ENCODE results near the gene SPAG5.

SPAG5 gene

DNA sequence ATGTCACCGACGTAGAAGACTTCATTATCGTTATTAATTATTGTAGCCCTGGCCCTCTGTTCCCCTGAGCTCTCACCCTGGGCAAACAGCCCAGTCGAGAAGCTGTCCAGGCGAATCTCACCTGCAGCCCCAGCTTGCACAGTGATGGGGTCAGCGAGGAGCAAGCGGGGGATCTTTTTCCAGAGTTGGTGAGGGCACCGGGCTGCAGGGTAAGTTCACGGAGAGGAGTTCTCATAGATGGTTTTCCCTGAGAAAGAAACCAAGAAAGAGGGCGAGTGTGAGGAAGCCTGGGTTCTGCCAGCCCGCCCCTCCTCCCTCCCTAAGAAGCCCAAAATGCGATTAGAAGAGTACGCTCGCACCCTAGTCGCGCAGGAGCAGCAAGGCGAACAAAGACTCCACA, 436 bp downstream of the SPAG5 start:
- Histone ChIP-seq H3K4me1 (ENCODE audit: insufficient read depth, low read length, severe bottlenecking) (peaks cover 19% of the 10 kb centered on the region), H3K4me3 (ENCODE audit: low read depth, low read length, poor library complexity, severe bottlenecking) (peak overlapping the region; percentile 84), H3F3A (ENCODE audit: insufficient read depth, low read length) (no peaks in the 10 kb centered on the region), H3K27me3 (ENCODE audit: insufficient read depth, low read length) (no peaks in the 10 kb centered on the region), H3K36me3 (ENCODE audit: insufficient read depth, low read length) (peaks cover 24% of the 10 kb centered on the region), H3K9me2 (ENCODE audit: low read depth, low read length) (no peaks in the 10 kb centered on the region), H3K9ac (ENCODE audit: low read length) (peak overlapping the region; percentile 88), H3K27ac (ENCODE audit: low read depth, low read length, poor library complexity, severe bottlenecking) (peak overlapping the region; percentile 70), H3K9me3 (ENCODE audit: low read length) (no peaks in the 10 kb centered on the region), H2AFZ (ENCODE audit: low read length) (no peak overlapping the region), H3K4me2 (ENCODE audit: low read length) (peak overlapping the region; percentile 97), H4K20me1 (ENCODE audit: insufficient read depth, low read length) (no peaks in the 10 kb centered on the region), H3K79me2 (ENCODE audit: insufficient read depth, low read length) (peaks cover 14% of the 10 kb centered on the region)
- TF ChIP-seq EZH2 (IDR thresholded peaks at IDR 0.05; ENCODE audit: borderline replicate concordance, low read length): no peak
- TF ChIP-seq, protein P1, sequence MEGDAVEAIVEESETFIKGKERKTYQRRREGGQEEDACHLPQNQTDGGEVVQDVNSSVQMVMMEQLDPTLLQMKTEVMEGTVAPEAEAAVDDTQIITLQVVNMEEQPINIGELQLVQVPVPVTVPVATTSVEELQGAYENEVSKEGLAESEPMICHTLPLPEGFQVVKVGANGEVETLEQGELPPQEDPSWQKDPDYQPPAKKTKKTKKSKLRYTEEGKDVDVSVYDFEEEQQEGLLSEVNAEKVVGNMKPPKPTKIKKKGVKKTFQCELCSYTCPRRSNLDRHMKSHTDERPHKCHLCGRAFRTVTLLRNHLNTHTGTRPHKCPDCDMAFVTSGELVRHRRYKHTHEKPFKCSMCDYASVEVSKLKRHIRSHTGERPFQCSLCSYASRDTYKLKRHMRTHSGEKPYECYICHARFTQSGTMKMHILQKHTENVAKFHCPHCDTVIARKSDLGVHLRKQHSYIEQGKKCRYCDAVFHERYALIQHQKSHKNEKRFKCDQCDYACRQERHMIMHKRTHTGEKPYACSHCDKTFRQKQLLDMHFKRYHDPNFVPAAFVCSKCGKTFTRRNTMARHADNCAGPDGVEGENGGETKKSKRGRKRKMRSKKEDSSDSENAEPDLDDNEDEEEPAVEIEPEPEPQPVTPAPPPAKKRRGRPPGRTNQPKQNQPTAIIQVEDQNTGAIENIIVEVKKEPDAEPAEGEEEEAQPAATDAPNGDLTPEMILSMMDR (IDR thresholded peaks at IDR 0.05; ENCODE audit: low read length): no peak

DNA sequence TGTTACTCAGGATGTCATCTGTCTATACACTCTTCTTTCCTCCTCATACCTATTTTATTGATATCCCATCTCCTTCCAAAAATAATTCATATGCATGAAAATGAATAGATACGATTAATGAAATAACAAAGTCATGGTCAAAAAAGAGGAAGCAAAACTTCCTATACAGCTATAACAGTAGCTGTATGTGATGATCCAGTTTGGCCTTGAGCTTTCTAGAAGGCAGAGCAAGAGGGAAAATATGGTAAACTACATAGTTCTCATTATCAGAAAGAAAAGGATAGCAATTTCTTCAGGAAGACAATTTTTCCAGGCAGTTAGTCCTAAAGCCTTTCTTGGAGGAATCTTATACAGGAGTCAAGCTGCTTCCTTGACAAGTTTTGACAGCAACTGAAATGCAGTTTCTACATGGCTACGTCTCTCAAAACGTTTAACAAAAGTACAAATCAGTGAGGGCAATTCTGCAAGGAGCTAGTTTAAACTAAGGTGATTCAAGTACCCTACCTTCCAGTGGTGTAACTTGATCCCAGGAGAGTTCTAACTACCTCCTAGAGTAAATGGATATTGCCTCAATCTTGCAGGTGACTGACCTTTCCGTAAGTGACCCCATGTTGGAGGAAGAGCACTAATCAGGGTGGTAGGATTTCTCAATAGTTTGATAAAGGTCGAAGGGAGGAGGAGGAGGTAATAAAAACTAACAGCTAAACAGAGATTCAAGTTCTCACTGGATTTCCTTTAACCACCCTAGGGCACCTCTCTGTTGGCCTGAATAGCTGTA, 1.0 kb downstream of the SPAG5 start:
- Histone ChIP-seq H3K27ac (ENCODE audit: low read depth, low read length, poor library complexity, severe bottlenecking) (peak overlapping the region; percentile 70), H3K4me1 (ENCODE audit: insufficient read depth, low read length, severe bottlenecking) (peaks cover 19% of the 10 kb centered on the region), H3K9me2 (ENCODE audit: low read depth, low read length) (no peaks in the 10 kb centered on the region), H4K20me1 (ENCODE audit: insufficient read depth, low read length) (no peaks in the 10 kb centered on the region), H3F3A (ENCODE audit: insufficient read depth, low read length) (no peaks in the 10 kb centered on the region), H3K9me3 (ENCODE audit: low read length) (no peaks in the 10 kb centered on the region), H3K4me2 (ENCODE audit: low read length) (peak overlapping the region; percentile 97), H3K79me2 (ENCODE audit: insufficient read depth, low read length) (peaks cover 14% of the 10 kb centered on the region), H3K36me3 (ENCODE audit: insufficient read depth, low read length) (peaks cover 30% of the 10 kb centered on the region), H3K27me3 (ENCODE audit: insufficient read depth, low read length) (no peaks in the 10 kb centered on the region), H3K4me3 (ENCODE audit: low read depth, low read length, poor library complexity, severe bottlenecking) (peak overlapping the region; percentile 84), H2AFZ (ENCODE audit: low read length) (no peak overlapping the region), H3K9ac (ENCODE audit: low read length) (peak overlapping the region; percentile 88)
- no peak for TF ChIP-seq EZH2 (IDR thresholded peaks at IDR 0.05; ENCODE audit: borderline replicate concordance, low read length)
- TF ChIP-seq, protein P1 (IDR thresholded peaks at IDR 0.05; ENCODE audit: low read length): no peak

DNA sequence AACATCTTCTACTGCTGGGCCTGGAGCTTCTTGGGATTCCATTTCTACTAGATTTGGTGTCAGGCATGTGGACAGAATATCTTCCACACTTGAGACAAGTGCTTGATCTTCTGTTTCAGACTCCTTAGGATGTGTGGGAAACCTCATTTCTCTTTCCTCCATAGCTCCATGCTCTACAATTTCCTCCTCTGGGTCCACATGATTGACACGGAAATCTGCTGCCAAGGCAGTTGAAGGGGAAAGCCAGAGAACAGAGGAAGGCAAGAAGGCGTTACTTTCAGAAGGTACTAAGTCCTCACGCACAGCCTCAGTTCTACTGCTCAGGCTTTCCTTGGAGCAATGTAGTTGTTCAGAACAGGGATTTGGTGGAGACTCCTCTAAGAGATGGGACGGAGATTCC, 6.6 kb downstream of the SPAG5 start:
- no peaks in the 10 kb centered on the region for H3K9me2 ChIP-seq (ENCODE audit: low read depth, low read length)
- H3K79me2 ChIP-seq (ENCODE audit: insufficient read depth, low read length): peaks cover under 1% of the 10 kb centered on the region
- H3K36me3 ChIP-seq (ENCODE audit: insufficient read depth, low read length): peaks cover 70% of the 10 kb centered on the region
- TF ChIP-seq, protein P1 (IDR thresholded peaks at IDR 0.05; ENCODE audit: low read length): no peak
- TF ChIP-seq EZH2 (IDR thresholded peaks at IDR 0.05; ENCODE audit: borderline replicate concordance, low read length): no peak
- H3K9me3 ChIP-seq (ENCODE audit: low read length): no peaks in the 10 kb centered on the region
- no peak overlapping the region for H2AFZ ChIP-seq (ENCODE audit: low read length)
- no peaks in the 10 kb centered on the region for H3K27me3 ChIP-seq (ENCODE audit: insufficient read depth, low read length)
- peaks cover 1% of the 10 kb centered on the region for H3K4me1 ChIP-seq (ENCODE audit: insufficient read depth, low read length, severe bottlenecking)
- H3K27ac ChIP-seq (ENCODE audit: low read depth, low read length, poor library complexity, severe bottlenecking): no peak overlapping the region
- H3K9ac ChIP-seq (ENCODE audit: low read length): no peak overlapping the region
- no peak overlapping the region for H3K4me2 ChIP-seq (ENCODE audit: low read length)
- H3K4me3 ChIP-seq (ENCODE audit: low read depth, low read length, poor library complexity, severe bottlenecking): no peak overlapping the region
- no peaks in the 10 kb centered on the region for H4K20me1 ChIP-seq (ENCODE audit: insufficient read depth, low read length)
- no peaks in the 10 kb centered on the region for H3F3A ChIP-seq (ENCODE audit: insufficient read depth, low read length)
